ENCODE data around the gene VAV2.

VAV2 gene, protein sequence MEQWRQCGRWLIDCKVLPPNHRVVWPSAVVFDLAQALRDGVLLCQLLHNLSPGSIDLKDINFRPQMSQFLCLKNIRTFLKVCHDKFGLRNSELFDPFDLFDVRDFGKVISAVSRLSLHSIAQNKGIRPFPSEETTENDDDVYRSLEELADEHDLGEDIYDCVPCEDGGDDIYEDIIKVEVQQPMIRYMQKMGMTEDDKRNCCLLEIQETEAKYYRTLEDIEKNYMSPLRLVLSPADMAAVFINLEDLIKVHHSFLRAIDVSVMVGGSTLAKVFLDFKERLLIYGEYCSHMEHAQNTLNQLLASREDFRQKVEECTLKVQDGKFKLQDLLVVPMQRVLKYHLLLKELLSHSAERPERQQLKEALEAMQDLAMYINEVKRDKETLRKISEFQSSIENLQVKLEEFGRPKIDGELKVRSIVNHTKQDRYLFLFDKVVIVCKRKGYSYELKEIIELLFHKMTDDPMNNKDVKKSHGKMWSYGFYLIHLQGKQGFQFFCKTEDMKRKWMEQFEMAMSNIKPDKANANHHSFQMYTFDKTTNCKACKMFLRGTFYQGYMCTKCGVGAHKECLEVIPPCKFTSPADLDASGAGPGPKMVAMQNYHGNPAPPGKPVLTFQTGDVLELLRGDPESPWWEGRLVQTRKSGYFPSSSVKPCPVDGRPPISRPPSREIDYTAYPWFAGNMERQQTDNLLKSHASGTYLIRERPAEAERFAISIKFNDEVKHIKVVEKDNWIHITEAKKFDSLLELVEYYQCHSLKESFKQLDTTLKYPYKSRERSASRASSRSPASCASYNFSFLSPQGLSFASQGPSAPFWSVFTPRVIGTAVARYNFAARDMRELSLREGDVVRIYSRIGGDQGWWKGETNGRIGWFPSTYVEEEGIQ

DNA sequence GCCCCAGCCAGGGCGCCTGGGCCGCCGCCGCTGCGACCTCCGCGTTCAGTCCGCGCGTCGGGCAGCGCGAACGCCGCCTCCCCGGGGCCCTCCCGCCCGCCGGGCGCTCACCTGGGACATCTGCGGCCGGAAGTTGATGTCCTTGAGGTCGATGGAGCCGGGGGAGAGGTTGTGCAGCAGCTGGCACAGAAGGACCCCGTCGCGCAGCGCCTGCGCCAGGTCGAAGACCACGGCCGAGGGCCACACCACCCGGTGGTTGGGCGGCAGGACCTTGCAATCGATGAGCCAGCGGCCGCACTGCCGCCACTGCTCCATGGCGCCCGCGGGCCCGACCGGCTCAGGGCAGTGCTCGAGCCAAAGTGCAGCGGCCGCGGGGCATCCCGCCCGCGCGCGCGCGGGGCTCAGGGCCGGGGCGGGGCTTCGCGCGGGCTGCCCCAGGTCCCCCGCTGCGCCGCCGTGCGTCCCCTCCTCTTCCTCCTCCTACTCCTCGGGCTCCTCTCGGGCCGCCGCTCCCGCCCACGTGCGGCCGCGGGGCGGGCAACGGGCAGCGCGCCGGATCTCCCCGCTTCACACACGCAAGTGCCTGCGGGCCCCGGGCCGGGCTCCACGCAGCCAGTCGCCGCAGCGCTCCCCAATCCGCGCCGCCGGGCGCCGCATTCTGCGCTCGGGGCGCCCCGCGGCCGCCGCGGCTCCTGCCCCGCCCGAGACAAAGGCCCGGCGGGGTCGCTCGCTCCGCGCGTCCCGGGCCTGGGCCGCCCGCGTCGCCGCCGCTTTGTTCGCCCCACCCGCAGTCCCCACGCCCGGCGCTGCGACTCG, at the start of gene VAV2:
Gene VAV2 (minus strand): TSS at position 361 of the 816 bp plus-strand sequence. CDS start 46 bp downstream, at position 315.
- FAIRE-seq = peak; percentile 71
- peak; percentile 83 for DNase-seq (ENCODE audit: insufficient read length, low spot score)

DNA sequence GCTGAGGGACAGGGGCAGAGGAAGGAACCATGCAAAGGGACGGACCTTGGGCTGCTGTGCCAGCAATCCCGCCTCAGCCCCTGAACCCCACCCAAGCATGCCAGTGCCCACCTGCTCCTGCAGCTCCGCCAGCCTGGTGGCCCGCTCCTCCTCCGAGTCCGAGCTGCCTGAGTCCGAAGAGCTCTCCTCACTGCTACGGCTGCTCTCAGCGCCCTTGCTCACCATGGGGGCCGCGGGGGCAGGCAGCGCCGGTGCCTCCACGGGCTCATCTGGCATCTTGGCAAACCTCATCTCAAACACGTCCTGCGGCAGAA, 49.5 kb upstream of the VAV2 start:
- DNase-seq (ENCODE audit: insufficient read length, low spot score) (no peak), FAIRE-seq (no peak)

DNA sequence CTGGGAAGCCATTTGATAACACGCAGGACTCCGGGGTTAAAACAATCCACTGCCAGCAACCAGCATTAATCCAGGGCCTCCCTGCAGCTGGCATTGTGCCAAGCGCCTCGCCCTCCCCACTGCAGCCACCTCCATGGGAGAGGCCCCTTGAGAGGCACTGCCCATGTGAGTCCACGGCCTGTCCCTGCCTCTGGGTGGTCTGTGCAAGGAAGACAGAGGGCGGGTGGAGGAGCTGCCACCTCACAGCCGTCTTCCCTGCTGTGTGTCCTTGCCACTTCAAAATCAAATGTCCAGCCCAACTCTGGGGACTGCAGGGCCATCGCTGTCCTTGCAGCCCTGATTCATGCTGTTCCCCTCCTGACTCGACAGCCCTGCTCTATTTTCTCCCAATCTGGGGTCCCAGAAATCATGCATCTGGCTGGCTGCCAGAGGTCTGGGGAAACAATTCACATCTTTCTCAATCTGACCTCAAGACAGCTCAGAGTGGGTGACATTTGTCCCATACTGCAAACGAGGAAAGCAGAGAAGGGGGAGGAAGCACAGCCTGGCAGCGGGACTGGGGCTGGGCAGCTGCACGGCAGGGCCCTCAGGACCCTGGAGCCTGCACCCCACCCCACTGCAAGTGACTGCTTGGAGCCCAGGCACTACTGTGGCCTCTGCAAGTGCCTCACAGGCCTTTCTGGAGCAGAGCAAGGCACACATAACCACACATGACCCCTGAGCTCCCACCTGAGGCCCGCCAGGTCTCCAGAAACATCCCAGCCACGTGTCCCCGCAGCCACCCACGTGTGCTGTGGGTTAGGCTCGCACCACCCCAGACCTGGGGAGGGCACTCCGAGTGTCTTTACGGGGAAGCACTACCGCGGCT, 48.9 kb upstream of the VAV2 start:
- no peak for FAIRE-seq

DNA sequence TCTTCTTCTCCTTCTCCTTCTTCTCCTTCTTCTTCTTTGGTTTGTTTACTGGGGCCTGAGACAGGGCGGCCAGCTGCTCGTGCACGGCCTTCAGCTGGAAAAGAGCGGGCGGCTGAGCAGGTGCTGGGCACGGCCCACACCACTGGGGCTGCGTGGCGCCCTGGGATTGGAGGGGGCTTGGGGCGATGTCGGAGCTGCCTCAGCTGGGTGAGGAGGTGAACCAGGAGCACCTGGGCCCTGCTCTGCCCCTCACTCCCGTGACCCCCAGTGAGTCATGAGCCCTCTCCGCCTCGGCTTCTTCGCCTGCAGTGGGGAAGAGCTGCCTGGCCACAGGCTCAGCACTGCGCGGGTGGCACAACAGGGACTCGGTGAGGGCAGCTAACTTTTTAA, 48.0 kb upstream of the VAV2 start:
- DNase-seq (ENCODE audit: insufficient read length, low spot score) (no peak), FAIRE-seq (no peak)

More for the DNA sequence above, 48.9 kb upstream of the VAV2 start:
- DNase-seq (ENCODE audit: insufficient read length, low spot score) = no peak

DNA sequence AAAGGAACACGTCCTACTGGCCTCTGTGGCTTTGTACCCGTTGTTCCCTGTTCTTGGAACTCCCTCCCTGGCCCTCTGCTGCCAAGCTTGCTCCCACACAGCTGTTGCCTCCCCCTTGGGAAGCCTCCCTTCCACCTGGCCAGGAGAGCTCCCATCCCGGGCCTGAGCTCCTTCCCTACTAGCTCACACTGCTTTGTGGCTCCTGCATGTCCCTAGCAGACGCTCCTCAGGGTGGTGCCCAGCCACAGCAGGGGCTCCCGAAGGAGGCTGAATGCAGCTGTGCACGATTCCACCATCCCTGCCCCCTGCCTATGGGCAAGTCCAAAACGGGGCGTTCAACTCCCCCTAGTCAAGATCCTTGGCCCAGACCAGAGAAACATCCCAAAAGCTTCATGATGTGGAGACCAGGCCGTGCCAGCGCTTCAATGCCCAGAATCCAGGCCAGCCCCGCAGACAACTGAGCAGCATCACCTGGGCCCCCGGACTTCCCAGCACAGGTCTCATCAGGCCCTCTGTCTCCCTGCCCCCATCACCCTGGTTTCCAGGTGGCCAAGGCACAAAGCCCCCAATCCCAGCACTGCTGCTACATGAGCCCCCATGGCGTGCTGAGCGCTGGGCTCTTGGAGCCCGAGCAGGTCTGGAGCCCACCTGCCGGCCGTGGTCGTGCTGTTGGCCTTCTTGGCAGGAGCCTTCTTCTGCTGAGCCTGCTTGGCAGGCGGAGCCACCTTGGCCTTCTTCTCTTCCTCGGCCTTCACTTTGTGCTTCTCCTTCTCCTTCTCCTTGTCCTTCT, 47.5 kb upstream of the VAV2 start:
- no peak for FAIRE-seq
- no peak for DNase-seq (ENCODE audit: insufficient read length, low spot score)

DNA sequence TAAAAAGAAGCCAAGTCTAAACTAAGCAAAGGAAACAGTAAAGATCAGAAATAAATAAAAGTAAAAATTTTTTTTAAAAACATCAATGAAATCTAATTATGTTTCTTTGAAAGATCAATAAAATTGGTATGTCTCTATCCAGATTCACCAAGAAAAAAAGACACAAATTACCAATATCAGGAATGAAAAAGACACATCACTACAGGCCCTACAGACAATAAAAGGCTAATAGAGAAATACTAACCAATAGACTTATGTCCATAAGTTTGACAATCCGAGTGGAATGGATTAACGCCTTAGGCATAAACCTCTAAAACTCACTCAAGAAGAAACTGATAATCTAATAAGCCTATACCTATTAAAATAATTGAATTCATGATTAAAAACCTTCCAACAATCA, 45.5 kb upstream of the VAV2 start:
- FAIRE-seq = no peak
- DNase-seq (ENCODE audit: insufficient read length, low spot score) = no peak

DNA sequence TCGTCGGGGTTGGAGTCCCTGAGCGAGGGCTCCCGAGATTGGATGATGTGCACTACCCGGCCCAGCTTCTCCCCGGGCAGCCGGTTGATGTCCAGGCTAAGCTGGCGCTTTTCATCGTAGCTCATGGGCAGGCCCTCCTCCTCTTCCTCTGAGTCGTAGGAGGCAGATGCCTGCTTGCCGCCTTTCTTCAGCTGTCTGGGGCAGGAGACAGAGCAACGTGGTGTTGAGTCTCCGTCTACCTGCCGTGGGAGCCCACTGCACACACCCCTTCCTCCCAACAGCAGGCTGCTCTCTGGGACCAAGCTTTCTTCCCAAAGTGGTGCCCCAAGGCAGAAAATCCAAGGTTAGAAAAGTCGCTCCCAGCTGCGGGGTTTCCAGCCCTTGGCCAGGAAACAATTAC, 44.0 kb upstream of the VAV2 start:
- no peak for DNase-seq (ENCODE audit: insufficient read length, low spot score)
- FAIRE-seq = no peak

DNA sequence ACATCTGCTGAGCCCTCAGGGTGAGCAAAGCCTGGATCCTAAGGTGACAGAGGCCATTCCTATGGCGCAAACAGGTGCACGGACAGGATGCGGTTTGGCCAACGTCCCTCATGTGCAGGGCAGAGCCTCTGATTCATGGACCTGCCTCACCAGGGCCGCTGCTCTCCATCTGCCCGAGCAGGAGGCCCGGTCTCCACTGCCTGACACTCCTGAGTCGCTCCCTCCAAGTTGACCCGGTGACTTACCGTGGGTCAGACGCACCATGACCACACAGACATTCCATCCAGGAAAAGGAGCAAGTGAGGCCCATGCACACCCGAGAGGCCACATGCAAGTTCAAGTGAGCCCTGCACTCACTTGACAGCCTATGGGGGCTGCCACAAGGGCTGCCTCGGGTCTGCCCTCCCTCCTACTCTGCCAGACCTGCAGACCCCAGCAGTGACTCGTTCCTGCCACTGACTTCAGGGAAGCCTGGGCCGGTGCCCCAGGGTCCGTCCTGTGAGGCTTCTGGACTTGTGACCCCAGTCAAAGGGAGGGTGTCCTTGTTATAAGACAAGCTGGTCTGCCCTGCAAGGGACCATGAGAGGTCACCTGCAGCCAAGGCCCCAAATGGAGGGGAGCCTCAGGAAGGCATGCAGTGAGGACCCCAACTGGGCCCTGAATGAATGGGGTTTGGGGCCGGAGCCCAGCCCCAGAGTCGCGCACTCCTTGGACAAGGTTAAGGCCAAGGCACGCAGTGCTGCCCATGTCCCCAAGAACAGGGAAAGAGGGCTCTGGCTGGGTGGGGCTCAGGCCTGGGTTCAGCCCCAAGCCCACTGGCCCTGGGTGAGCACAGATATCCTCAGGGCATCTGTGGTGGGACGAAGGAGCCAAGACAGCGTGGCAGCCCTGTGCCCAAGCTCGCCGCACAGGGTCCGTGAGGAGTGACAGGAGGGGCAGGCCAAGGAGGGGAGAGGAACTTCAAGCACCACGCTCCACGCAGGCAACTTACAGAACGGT, 43.2 kb upstream of the VAV2 start:
- FAIRE-seq = no peak

DNA sequence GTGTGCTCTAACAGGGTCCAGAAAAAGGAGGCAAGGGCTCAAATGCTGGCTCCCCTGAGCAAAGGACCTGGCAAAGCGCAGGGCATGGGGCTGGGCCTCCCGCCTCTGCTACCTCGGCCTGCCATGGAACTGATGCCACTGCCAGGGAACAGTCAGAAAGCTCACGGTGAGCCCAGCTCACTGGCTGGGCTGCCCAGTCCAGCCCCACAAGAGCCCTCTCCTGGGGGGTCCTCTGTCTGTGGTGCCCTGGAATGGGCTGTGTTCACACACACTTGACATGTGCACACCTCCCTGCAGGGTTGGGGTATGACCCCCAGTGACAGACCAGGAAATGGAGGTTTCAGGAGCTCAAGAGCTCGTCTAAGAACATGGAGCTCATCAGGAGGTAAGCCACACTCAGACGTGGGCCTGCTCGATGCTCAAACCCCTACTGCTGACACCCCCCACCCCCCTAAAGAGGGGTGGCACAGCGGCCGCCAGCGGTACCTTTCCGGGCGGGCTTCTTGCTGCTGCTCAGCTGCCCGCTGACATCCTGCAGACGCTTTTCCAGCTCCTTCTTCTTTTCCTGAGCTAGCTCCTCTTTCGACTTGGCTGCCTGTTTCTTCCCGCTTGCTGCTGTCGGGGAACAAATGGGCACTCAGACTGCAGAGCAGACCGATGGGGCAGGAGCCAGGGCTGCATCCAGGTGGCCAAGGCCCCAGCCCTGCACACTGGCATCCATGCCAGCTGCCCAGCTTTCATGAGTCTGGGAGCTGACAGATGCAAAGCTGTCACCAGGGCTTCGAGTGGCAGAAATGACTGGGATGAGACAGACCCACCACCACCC, 42.3 kb upstream of the VAV2 start:
- DNase-seq (ENCODE audit: insufficient read length, low spot score) (no peak), FAIRE-seq (no peak)

More for the DNA sequence above, 43.2 kb upstream of the VAV2 start:
- DNase-seq (ENCODE audit: insufficient read length, low spot score) = no peak

DNA sequence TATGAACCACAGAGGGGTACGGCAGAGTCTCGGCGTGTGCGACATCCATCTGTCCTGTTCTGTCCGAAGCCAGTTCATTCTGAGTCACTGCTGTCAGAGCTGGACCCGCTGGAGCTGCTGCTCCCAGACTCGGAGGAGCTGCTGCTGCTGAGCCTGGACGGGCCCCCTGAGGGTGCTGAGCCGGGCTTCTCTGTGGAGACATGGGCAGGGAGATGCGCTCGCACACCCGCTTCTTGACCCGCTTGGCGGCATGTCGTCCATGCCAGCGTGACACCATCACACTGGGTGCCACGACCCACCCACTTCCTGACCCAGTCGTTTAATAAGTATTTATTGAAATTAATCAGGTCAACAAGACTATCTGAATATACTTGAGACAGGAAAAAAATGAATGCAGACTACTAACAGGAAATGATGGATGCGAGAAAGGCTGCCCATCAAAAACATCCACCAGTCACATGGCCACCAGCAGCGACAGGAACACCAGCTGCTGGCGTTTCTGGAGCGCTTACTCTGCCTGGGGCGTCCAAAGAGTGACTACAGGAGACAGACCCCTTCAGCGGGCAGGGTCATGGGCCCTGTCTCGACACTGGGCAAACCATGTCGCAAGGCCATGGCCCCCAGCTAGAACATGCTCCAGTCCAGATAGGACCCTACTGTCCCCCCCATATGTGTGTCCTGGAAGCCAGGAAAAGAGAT, 41.5 kb upstream of the VAV2 start:
- no peak for DNase-seq (ENCODE audit: insufficient read length, low spot score)
- no peak for FAIRE-seq

DNA sequence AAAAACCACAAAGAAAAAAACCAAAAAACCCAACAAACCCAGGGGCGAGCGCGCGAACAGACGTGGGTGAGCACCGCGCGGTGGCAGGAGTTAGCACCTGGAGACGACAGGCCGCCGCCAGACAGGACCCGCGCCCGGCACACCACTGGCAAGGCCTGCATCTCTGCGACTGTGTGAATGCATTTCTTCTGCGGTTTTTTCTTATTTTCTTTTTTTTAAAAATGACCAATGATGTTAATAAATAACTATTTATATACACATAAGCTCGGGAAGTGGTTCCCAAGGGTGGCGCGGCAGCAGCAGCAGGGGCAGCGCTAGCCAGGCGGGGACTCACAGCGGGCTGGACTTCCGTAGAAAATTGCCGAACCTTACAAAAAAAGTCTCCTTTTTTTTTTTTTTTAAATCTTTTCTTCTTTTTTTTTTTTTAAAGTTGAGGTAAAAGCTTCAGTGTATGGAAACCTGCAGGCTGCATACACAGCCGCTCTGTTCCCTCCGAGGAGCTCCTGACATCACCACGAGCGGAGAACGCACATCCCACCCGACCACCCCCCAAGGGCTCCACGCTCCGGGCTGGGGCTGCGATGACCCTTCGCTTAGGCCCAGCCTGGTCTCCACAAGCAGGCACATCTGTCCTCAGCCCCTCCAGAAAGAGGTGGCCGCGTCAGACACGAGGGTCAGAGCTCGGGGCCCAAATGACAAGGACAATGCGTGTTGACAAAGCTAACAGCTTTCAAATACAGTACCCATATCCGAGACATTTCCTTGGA, 40.5 kb upstream of the VAV2 start:
- no peak for FAIRE-seq
- DNase-seq (ENCODE audit: insufficient read length, low spot score) = no peak

DNA sequence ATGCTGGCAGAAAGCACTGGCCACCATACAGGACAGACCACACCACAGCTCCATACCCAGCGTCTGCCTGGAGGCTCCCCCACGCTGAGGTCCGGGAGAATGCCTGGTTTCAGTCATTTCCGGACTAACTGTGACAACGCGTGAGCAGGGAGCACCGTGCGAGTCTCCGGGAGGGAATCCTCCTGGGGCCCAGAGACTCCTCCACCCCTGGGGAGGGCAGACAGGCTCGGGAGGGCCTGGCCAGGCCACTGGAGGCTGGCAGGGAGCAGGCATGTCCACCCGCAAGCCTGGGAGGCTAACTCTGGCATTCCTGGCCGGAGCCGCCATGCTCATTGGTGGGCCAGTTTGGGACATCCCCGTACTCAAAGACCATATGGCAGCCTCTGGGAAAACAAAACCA, 39.7 kb upstream of the VAV2 start:
- no peak for FAIRE-seq
- no peak for DNase-seq (ENCODE audit: insufficient read length, low spot score)

DNA sequence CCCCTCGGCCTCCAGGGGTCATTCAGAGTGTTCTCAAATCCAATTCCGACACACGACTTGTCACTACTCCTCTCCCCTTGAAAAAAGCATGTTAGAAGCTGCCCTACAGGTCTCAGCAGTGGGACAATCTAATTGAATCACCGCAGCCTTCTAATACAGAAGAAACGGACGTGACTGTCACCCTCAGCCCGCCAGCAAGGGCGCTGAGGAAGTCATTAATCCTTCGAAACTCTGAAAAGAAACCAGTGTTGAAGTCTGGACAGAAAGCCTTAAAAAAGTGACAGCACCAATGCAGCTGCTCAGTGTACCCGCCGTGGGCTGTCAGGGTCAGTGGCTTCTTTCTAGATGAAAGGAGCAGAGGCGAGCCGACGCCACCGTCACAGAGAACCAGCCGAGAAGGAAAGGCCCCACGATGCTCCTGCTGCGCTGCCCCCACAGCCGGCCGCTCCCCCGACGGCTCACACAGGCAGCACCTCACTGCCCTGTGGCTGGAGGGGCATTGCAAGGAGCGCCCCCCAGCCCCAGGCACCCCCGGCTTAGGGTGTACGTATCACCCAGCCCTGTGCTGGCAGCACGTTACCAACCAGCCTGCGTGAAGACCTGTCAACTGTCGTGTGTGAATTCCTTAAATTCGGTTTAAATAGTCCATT, 38.8 kb upstream of the VAV2 start:
- FAIRE-seq = no peak

DNA sequence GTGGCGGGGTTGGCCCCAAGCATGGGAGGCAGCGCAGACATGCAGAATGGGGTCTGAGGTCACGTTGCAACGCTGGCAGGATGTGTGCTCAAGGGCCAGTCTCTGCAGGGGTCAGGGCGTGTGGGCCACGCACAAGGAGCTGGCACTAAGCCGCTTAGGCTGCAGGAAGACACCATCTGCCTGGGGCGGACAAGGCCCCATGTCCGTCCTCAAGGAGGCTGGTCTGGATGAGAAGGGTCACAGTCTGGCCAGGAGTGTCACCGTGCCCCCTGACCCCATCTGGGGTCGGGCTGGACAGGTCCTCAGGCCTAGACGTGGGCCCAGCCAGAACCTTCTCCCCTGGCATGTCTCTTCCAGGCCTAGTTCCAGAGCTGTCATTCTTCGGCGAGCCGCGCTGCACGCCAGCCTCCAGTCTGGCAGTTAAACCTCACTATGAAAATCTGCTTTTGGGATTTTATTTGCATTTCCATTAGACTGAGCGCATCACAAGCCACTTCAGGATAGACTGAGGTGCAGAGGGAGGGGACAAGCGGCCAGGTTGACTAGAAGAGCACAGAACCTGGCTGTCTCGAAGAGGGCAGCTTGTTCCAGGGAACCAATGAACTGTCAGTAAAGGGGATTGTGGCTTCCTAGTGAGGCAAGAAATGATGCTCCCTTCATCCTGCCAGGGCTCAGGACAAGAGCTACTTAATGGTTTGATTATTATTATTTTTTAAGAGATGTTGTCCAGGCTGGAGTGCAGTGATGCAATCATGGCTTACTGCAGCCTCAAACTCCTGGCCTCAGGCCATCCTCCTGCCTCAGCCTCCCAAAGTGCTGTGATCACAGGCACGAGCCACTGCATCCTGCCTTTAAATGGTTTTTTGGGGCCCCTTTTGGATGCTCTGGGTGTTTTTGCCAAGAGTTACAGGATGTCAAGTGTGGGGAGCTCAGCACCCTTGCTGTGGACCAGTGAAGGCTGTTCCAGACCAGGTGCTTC, 37.4 kb upstream of the VAV2 start:
- FAIRE-seq (no peak), DNase-seq (ENCODE audit: insufficient read length, low spot score) (no peak)

More for the DNA sequence above, 38.8 kb upstream of the VAV2 start:
- no peak for DNase-seq (ENCODE audit: insufficient read length, low spot score)

Measured in GM19239 (cell line).